WTC11 (cell line): ENCODE results near the gene DOCK7. TPM values are rescaled to one million over a fixed set of nuclear protein-coding genes. Genes with fewer than 3 reads are reported as not detected.

Experiments
- ATAC-seq: fragments of 200-7000 bp; cut with Tn5 transposase; 2 replicates; pipeline ENCODE4 v1.10.0; 2021; ENCODE audit warnings: mild to moderate bottlenecking, moderate library complexity
- CTCF ChIA-PET: fragments of 300-600 bp; sonication (Branson Sonifier 250); formaldehyde crosslinking; loops from one replicate; lab custom pipeline; 2021; ENCODE audit warnings: antibody characterized with exemption; lab: Charles Lee
- POLR2A ChIA-PET: fragments of 350-600 bp; sonication (Branson Sonifier 250); formaldehyde crosslinking; loops from one replicate; lab custom pipeline; 2021; ENCODE audit warnings: antibody characterized with exemption; lab: Charles Lee
- DNase-seq: peaks from one replicate; pipeline ENCODE4 v3.0.0; 2021; ENCODE audit warnings: low spot score
- H3K27ac Mint-ChIP-seq: 2 replicates; pipeline ENCODE4 v1.8.0; 2021; ENCODE audit warnings: mixed read lengths
- H3K27me3 Mint-ChIP-seq: 2 replicates; pipeline ENCODE4 v1.8.0; 2021; ENCODE audit warnings: low read depth, mild to moderate bottlenecking, moderate library complexity, mixed read lengths
- H3K36me3 Mint-ChIP-seq: 2 replicates; pipeline ENCODE4 v1.8.0; 2021; ENCODE audit warnings: mixed read lengths
- H3K4me1 Mint-ChIP-seq: 2 replicates; pipeline ENCODE4 v1.8.0; 2022; ENCODE audit warnings: mixed read lengths
- H3K4me3 Mint-ChIP-seq: 2 replicates; pipeline ENCODE4 v1.8.0; 2021; ENCODE audit warnings: mild to moderate bottlenecking, moderate library complexity, mixed read lengths
- H3K9me3 Mint-ChIP-seq: 2 replicates; pipeline ENCODE4 v1.8.0; 2021; ENCODE audit warnings: mixed read lengths
- CREB1 ChIP-seq: sonication (generic); formaldehyde crosslinking; IDR thresholded peaks from 2 replicates; pipeline ENCODE4 v1.8.0; 2023; ENCODE audit warnings: mild to moderate bottlenecking, missing genetic modification reagents
- CREM ChIP-seq: sonication (generic); formaldehyde crosslinking; IDR thresholded peaks from 2 replicates; pipeline ENCODE4 v1.8.1; 2022; ENCODE audit warnings: mild to moderate bottlenecking, missing genetic modification reagents, moderate library complexity
- ELF4 ChIP-seq: sonication (generic); formaldehyde crosslinking; IDR thresholded peaks from 2 replicates; pipeline ENCODE4 v1.8.1; 2022; ENCODE audit warnings: low read depth, mild to moderate bottlenecking, moderate library complexity, missing genetic modification reagents
- FOXJ3 ChIP-seq: sonication (generic); formaldehyde crosslinking; IDR thresholded peaks from 2 replicates; pipeline ENCODE4 v1.9.0; 2021; ENCODE audit warnings: missing genetic modification reagents, mild to moderate bottlenecking, borderline replicate concordance
- GRHL2 ChIP-seq: fragments of 250-450 bp; sonication (Bioruptor Pico); IDR thresholded peaks from 2 replicates; pipeline ENCODE4 v1.8.0; 2022; ENCODE audit warnings: mild to moderate bottlenecking, moderate library complexity; ENCODE audit not compliant: insufficient replicate concordance, severe bottlenecking
- HMGA2 ChIP-seq: fragments of 250-450 bp; sonication (Bioruptor Pico); IDR thresholded peaks from 2 replicates; pipeline ENCODE4 v1.4.0; 2021; ENCODE audit warnings: mild to moderate bottlenecking, moderate library complexity
- NFYB ChIP-seq: sonication (generic); formaldehyde crosslinking; conservative IDR thresholded peaks from 2 replicates; pipeline ENCODE4 v1.8.0; 2022; ENCODE audit warnings: low read depth, missing genetic modification reagents
- NR2C2 ChIP-seq: sonication (generic); formaldehyde crosslinking; IDR thresholded peaks from 2 replicates; pipeline ENCODE4 v1.8.0; 2022; ENCODE audit warnings: mild to moderate bottlenecking, missing genetic modification reagents
- OVOL2 ChIP-seq: fragments of 250-450 bp; sonication (Bioruptor Pico); IDR thresholded peaks from 2 replicates; pipeline ENCODE4 v1.9.0; 2021; ENCODE audit warnings: mild to moderate bottlenecking, borderline replicate concordance
- RELA ChIP-seq: sonication (generic); formaldehyde crosslinking; IDR thresholded peaks from 2 replicates; pipeline ENCODE4 v1.8.1; 2022; ENCODE audit warnings: missing genetic modification reagents, mild to moderate bottlenecking, borderline replicate concordance
- SP1 ChIP-seq: sonication (generic); formaldehyde crosslinking; conservative IDR thresholded peaks from 2 replicates; pipeline ENCODE4 v1.8.1; 2022; ENCODE audit warnings: missing genetic modification reagents
- TEAD4 ChIP-seq: sonication (generic); formaldehyde crosslinking; IDR thresholded peaks from 2 replicates; pipeline ENCODE4 v1.8.0; 2022; ENCODE audit warnings: mild to moderate bottlenecking, missing genetic modification reagents
- ZBTB21 ChIP-seq: sonication (generic); formaldehyde crosslinking; IDR thresholded peaks from 2 replicates; pipeline ENCODE4 v1.8.1; 2023; ENCODE audit warnings: mild to moderate bottlenecking, missing genetic modification reagents, borderline replicate concordance
- ZNF317 ChIP-seq: sonication (generic); formaldehyde crosslinking; IDR thresholded peaks from 2 replicates; pipeline ENCODE4 v1.8.1; 2023; ENCODE audit warnings: low read depth, mild to moderate bottlenecking, moderate library complexity, missing genetic modification reagents, borderline replicate concordance
- ZNF396 ChIP-seq: fragments of 250-450 bp; sonication (Bioruptor Pico); IDR thresholded peaks from 2 replicates; pipeline ENCODE4 v1.8.0; 2021; ENCODE audit warnings: mild to moderate bottlenecking, moderate library complexity, borderline replicate concordance
- total RNA-seq: library from RNA; stranded (reverse); gene quantifications from 3 replicates; pipeline ENCODE4 v1.2.3, GENCODE V29; 2021
- TF ChIP-seq, protein P1 (sequence below): sonication (generic); formaldehyde crosslinking; IDR thresholded peaks from 2 replicates; pipeline ENCODE4 v1.8.1; 2023; ENCODE audit warnings: mild to moderate bottlenecking, missing genetic modification reagents, moderate library complexity
- TF ChIP-seq, protein P2 (sequence below): sonication (generic); formaldehyde crosslinking; IDR thresholded peaks from 2 replicates; pipeline ENCODE4 v1.8.1; 2023; ENCODE audit warnings: mild to moderate bottlenecking, missing genetic modification reagents, moderate library complexity
- TF ChIP-seq, protein P3 (sequence below): sonication (generic); formaldehyde crosslinking; IDR thresholded peaks from 2 replicates; pipeline ENCODE4 v1.8.0; 2022; ENCODE audit warnings: mild to moderate bottlenecking, missing genetic modification reagents
- TF ChIP-seq, protein P4 (sequence below): fragments of 250-450 bp; sonication (Bioruptor Pico); IDR thresholded peaks from 2 replicates; pipeline ENCODE4 v1.9.0; 2021; ENCODE audit warnings: moderate library complexity, mild to moderate bottlenecking, inconsistent platforms, borderline replicate concordance
- TF ChIP-seq, protein P5 (sequence below): sonication (generic); formaldehyde crosslinking; IDR thresholded peaks from 2 replicates; pipeline ENCODE4 v1.8.0; 2022; ENCODE audit warnings: missing genetic modification reagents
- TF ChIP-seq, protein P6 (sequence below): sonication (generic); formaldehyde crosslinking; IDR thresholded peaks from 2 replicates; pipeline ENCODE4 v1.8.1; 2022; ENCODE audit warnings: low read depth, missing genetic modification reagents, borderline replicate concordance
- TF ChIP-seq, protein P7 (sequence below): sonication (generic); formaldehyde crosslinking; conservative IDR thresholded peaks from 2 replicates; pipeline ENCODE4 v1.8.1; 2023; ENCODE audit warnings: mild to moderate bottlenecking, low read depth, missing genetic modification reagents, moderate library complexity
- TF ChIP-seq, protein P8 (sequence below): sonication (generic); formaldehyde crosslinking; IDR thresholded peaks from 2 replicates; pipeline ENCODE4 v1.8.1; 2023; ENCODE audit warnings: mild to moderate bottlenecking, missing genetic modification reagents

The DOCK7 gene
- total RNA-seq, 1 experiment from 2014 or later: 34.2 TPM

DNA sequence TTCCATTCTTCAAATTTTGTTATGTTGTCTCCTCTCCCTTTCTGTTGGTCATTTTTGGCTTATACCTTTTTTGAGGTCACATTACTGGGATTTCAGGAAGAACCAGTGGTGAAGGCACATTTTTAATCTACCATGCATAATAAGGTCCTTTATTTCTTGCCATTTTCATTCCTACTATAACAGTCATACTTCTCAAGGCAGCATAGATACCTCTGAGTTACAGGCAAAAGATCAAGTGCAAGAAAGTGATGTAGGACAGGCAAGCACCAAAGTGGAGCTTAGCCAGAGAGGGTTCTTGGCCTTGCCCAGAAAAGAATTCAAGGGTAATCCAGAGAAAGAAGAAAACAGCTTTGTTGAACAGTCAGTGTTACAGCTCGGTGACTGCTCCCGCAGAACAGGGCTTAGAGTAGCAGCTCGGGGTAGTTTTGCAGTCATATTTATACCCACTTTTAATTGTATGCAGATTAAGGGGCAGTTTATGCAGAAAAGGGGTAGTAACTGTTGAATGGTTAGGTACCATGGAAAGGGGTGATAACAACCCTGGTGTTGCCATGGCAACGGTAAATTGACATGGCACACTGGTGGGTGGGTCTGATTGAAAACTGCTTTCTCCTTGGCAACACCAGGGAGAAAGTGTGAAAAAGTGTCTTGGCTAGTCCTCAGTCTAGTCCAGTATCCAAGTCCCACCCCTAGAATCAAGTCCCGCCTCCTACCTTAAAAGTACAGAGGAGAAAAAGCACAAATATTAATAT, 39.6 kb upstream of the DOCK7 start (continued):
- TF ChIP-seq CREB1 (CRISPR knock-in tag): no peak
- TF ChIP-seq, protein P1, sequence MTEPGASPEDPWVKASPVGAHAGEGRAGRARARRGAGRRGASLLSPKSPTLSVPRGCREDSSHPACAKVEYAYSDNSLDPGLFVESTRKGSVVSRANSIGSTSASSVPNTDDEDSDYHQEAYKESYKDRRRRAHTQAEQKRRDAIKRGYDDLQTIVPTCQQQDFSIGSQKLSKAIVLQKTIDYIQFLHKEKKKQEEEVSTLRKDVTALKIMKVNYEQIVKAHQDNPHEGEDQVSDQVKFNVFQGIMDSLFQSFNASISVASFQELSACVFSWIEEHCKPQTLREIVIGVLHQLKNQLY (CRISPR knock-in tag): no peak
- TF ChIP-seq, protein P2, sequence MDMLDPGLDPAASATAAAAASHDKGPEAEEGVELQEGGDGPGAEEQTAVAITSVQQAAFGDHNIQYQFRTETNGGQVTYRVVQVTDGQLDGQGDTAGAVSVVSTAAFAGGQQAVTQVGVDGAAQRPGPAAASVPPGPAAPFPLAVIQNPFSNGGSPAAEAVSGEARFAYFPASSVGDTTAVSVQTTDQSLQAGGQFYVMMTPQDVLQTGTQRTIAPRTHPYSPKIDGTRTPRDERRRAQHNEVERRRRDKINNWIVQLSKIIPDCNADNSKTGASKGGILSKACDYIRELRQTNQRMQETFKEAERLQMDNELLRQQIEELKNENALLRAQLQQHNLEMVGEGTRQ (CRISPR knock-in tag): no peak
- TF ChIP-seq, protein P3, sequence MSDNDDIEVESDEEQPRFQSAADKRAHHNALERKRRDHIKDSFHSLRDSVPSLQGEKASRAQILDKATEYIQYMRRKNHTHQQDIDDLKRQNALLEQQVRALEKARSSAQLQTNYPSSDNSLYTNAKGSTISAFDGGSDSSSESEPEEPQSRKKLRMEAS (CRISPR knock-in tag): no peak
- TF ChIP-seq NFYB (CRISPR knock-in tag): no peak
- TF ChIP-seq ZBTB21 (CRISPR knock-in tag): no peak

DNA sequence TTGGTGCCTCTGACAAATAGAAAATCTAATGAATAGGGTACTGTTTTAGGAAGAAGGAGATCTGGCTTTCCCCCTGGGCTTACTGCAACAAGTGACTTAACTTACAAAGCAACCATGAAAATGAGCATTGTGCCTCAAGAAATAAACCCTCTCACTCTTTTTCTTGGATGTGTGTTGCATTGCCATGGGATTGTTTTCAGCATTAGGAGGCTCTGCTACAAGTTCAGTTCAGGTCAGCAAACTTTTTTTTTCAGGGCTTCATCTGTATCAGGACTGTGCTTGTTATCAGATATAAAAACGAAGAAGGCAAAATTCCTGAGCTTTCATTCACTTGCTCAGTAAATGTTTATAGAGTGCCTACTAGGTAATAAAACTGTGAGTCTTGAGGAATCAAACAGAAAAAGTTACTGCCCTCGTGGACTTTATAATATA, 37.8 kb upstream of the DOCK7 start:
- H3K4me3 Mint-ChIP-seq: no peak overlapping the region
- no peak overlapping the region for H3K27ac Mint-ChIP-seq
- peaks cover 3% of the 10 kb centered on the region; the same call in 1 of the 2 replicates for H3K27me3 Mint-ChIP-seq
- no peak for DNase-seq
- peaks cover 38% of the 10 kb centered on the region for H3K4me1 Mint-ChIP-seq
- ATAC-seq: no peak
- H3K9me3 Mint-ChIP-seq: no peaks in the 10 kb centered on the region
- ChIA-PET CTCF (interaction anchor here (0.6 to 2.2 kb wide), 3 partner anchors 10 to 693 kb away, joined by 3 to 6 read pairs (median 4); no protein-coding TSS in a partner anchor), POLR2A (no interaction called here)
- no peaks in the 10 kb centered on the region for H3K36me3 Mint-ChIP-seq
- TF ChIP-seq GRHL2 (no peak), FOXJ3 (no peak), ZNF317 (CRISPR knock-in tag) (no peak), ZNF396 (CRISPR knock-in tag) (no peak), HMGA2 (no peak), CREM (CRISPR knock-in tag) (no peak), RELA (no peak), TEAD4 (no peak), ELF4 (no peak), SP1 (CRISPR knock-in tag) (no peak), NR2C2 (CRISPR knock-in tag) (no peak), OVOL2 (CRISPR knock-in tag) (no peak)
- TF ChIP-seq, protein P4, sequence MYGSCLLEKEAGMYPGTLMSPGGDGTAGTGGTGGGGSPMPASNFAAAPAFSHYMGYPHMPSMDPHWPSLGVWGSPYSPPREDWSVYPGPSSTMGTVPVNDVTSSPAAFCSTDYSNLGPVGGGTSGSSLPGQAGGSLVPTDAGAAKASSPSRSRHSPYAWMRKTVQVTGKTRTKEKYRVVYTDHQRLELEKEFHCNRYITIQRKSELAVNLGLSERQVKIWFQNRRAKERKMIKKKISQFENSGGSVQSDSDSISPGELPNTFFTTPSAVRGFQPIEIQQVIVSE (CRISPR knock-in tag): no peak
- TF ChIP-seq, protein P5, sequence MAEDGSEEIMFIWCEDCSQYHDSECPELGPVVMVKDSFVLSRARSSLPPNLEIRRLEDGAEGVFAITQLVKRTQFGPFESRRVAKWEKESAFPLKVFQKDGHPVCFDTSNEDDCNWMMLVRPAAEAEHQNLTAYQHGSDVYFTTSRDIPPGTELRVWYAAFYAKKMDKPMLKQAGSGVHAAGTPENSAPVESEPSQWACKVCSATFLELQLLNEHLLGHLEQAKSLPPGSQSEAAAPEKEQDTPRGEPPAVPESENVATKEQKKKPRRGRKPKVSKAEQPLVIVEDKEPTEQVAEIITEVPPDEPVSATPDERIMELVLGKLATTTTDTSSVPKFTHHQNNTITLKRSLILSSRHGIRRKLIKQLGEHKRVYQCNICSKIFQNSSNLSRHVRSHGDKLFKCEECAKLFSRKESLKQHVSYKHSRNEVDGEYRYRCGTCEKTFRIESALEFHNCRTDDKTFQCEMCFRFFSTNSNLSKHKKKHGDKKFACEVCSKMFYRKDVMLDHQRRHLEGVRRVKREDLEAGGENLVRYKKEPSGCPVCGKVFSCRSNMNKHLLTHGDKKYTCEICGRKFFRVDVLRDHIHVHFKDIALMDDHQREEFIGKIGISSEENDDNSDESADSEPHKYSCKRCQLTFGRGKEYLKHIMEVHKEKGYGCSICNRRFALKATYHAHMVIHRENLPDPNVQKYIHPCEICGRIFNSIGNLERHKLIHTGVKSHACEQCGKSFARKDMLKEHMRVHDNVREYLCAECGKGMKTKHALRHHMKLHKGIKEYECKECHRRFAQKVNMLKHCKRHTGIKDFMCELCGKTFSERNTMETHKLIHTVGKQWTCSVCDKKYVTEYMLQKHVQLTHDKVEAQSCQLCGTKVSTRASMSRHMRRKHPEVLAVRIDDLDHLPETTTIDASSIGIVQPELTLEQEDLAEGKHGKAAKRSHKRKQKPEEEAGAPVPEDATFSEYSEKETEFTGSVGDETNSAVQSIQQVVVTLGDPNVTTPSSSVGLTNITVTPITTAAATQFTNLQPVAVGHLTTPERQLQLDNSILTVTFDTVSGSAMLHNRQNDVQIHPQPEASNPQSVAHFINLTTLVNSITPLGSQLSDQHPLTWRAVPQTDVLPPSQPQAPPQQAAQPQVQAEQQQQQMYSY (CRISPR knock-in tag): no peak
- TF ChIP-seq, protein P6, sequence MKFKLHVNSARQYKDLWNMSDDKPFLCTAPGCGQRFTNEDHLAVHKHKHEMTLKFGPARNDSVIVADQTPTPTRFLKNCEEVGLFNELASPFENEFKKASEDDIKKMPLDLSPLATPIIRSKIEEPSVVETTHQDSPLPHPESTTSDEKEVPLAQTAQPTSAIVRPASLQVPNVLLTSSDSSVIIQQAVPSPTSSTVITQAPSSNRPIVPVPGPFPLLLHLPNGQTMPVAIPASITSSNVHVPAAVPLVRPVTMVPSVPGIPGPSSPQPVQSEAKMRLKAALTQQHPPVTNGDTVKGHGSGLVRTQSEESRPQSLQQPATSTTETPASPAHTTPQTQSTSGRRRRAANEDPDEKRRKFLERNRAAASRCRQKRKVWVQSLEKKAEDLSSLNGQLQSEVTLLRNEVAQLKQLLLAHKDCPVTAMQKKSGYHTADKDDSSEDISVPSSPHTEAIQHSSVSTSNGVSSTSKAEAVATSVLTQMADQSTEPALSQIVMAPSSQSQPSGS (CRISPR knock-in tag): no peak
- TF ChIP-seq, protein P7, sequence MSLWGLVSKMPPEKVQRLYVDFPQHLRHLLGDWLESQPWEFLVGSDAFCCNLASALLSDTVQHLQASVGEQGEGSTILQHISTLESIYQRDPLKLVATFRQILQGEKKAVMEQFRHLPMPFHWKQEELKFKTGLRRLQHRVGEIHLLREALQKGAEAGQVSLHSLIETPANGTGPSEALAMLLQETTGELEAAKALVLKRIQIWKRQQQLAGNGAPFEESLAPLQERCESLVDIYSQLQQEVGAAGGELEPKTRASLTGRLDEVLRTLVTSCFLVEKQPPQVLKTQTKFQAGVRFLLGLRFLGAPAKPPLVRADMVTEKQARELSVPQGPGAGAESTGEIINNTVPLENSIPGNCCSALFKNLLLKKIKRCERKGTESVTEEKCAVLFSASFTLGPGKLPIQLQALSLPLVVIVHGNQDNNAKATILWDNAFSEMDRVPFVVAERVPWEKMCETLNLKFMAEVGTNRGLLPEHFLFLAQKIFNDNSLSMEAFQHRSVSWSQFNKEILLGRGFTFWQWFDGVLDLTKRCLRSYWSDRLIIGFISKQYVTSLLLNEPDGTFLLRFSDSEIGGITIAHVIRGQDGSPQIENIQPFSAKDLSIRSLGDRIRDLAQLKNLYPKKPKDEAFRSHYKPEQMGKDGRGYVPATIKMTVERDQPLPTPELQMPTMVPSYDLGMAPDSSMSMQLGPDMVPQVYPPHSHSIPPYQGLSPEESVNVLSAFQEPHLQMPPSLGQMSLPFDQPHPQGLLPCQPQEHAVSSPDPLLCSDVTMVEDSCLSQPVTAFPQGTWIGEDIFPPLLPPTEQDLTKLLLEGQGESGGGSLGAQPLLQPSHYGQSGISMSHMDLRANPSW (CRISPR knock-in tag): no peak
- TF ChIP-seq, protein P8, sequence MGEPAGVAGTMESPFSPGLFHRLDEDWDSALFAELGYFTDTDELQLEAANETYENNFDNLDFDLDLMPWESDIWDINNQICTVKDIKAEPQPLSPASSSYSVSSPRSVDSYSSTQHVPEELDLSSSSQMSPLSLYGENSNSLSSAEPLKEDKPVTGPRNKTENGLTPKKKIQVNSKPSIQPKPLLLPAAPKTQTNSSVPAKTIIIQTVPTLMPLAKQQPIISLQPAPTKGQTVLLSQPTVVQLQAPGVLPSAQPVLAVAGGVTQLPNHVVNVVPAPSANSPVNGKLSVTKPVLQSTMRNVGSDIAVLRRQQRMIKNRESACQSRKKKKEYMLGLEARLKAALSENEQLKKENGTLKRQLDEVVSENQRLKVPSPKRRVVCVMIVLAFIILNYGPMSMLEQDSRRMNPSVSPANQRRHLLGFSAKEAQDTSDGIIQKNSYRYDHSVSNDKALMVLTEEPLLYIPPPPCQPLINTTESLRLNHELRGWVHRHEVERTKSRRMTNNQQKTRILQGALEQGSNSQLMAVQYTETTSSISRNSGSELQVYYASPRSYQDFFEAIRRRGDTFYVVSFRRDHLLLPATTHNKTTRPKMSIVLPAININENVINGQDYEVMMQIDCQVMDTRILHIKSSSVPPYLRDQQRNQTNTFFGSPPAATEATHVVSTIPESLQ (CRISPR knock-in tag): no peak
